ENCODE measurements around the gene C1orf210. TPM values are rescaled to one million over a fixed set of nuclear protein-coding genes. Genes with fewer than 3 reads are reported as not detected.

The C1orf210 gene
- total and polyA plus RNA-seq, 2 of the 13 experiments (the other 11 are each of a cell fraction or from before 2014, with no cell fraction given) = 0.49 to 5.1 TPM

DNA sequence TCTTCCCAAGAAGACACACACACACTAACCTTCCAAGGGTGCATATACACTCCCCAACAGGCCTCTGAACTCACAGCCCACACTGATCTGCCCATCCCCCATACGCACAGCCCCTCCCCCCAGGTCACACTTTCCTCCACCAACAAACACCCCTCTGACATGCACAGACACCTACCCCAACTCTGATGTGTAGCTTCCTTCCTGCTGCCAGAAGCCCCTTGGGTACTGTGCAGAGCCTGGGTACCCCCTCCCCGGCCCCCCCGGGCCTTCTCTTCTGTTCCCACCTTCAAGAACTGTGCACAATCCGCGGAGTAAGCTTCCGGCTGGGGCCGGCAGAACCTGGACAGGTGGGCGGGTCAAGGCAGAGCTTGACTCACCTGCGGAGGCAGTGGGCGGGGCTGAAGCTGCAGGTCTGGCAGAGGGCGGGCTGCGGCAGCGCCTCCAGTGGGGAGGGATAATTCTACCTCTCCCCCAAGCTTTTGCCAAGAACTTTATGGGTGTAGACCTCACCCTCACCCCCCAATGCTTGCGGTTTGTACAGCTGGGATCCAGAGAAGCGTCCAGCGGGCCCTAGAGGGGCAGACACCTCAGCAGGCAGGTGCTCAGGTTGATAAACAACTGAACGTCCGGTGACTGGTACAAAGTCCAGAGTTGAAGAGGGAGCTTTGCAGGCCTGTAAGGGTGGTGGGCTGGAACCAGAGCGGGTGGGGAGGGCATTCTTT is at the start of gene C1orf210 (continued):
- TF ChIP-seq, protein P1, sequence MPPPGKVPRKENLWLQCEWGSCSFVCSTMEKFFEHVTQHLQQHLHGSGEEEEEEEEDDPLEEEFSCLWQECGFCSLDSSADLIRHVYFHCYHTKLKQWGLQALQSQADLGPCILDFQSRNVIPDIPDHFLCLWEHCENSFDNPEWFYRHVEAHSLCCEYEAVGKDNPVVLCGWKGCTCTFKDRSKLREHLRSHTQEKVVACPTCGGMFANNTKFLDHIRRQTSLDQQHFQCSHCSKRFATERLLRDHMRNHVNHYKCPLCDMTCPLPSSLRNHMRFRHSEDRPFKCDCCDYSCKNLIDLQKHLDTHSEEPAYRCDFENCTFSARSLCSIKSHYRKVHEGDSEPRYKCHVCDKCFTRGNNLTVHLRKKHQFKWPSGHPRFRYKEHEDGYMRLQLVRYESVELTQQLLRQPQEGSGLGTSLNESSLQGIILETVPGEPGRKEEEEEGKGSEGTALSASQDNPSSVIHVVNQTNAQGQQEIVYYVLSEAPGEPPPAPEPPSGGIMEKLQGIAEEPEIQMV (CRISPR knock-in tag; IDR thresholded peaks at IDR 0.05; ENCODE audit: low read depth) = peak; percentile 89
- TF ChIP-seq FOXO1 (CRISPR knock-in tag; IDR thresholded peaks at IDR 0.05) (peak; percentile 58; the same call in 1 of the 2 replicates), ZNF281 (CRISPR knock-in tag; IDR thresholded peaks at IDR 0.05; ENCODE audit: borderline replicate concordance) (peak; percentile 69; the same call in 1 of the 2 replicates), HDAC2 (CRISPR knock-in tag; IDR thresholded peaks at IDR 0.05) (no peak), ZNF772 (CRISPR knock-in tag; IDR thresholded peaks at IDR 0.05) (0 out of 2 replicates have a peak, but pooled peaks have one; percentile 21), GMEB2 (CRISPR knock-in tag; IDR thresholded peaks at IDR 0.05; ENCODE audit: low read depth) (no peak), ZNF780A (CRISPR knock-in tag; IDR thresholded peaks at IDR 0.05) (peak; percentile 77; the same call in 1 of the 2 replicates), ASH2L (IDR thresholded peaks at IDR 0.05; ENCODE audit: insufficient read length, low read depth, low read length) (peak; percentile 37), ZBTB37 (CRISPR knock-in tag; IDR thresholded peaks at IDR 0.05) (no peak), ZC3H13 (CRISPR knock-in tag; IDR thresholded peaks at IDR 0.05) (no peak), SP4 (CRISPR knock-in tag; IDR thresholded peaks at IDR 0.05) (0 out of 2 replicates have a peak, but pooled peaks have one; percentile 51), ZNF563 (CRISPR knock-in tag; IDR thresholded peaks at IDR 0.05) (peak; percentile 64; the same call in 1 of the 2 replicates), GABPB1 (CRISPR knock-in tag; IDR thresholded peaks at IDR 0.05) (peak; percentile 46; the same call in 1 of the 2 replicates), ZFP36L1 (CRISPR knock-in tag; IDR thresholded peaks at IDR 0.05) (0 out of 2 replicates have a peak, but pooled peaks have one; percentile 37), ZGPAT (CRISPR knock-in tag; IDR thresholded peaks at IDR 0.05) (peak; percentile 28; the same call in 1 of the 2 replicates), PRPF4 (IDR thresholded peaks at IDR 0.05; ENCODE audit: low read depth, low read length, poor library complexity, severe bottlenecking) (peak; percentile 86)
- TF ChIP-seq, protein P2, sequence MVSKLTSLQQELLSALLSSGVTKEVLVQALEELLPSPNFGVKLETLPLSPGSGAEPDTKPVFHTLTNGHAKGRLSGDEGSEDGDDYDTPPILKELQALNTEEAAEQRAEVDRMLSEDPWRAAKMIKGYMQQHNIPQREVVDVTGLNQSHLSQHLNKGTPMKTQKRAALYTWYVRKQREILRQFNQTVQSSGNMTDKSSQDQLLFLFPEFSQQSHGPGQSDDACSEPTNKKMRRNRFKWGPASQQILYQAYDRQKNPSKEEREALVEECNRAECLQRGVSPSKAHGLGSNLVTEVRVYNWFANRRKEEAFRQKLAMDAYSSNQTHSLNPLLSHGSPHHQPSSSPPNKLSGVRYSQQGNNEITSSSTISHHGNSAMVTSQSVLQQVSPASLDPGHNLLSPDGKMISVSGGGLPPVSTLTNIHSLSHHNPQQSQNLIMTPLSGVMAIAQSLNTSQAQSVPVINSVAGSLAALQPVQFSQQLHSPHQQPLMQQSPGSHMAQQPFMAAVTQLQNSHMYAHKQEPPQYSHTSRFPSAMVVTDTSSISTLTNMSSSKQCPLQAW (CRISPR knock-in tag; IDR thresholded peaks at IDR 0.05) = peak; percentile 58; the same call in 1 of the 2 replicates
